Measurements from ENCODE around the gene ABCC4.

DNA sequence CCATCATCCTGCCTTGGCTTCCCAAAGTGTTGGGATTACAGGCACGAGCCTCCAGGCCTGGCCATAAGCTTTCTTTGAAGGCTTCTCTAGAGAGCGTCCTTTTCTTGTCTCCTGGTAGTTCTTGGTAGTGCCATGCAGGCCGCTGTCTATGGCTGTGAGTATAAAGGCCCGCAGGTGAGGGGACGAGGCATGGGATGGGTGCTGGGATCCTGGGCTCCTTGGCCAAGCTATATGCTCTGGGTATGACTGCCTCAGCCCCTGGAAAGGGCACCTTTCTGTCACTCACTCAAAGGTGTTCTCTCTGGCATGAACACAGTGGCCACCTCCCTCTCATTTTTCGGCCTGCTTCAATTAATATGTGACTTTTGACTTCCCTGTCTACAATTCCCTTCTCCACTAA, 6.3 kb upstream of the ABCC4 start:
- TF ChIP-seq LEF1 (IDR thresholded peaks at IDR 0.05; ENCODE audit: borderline replicate concordance) = no peak
- TF ChIP-seq, protein P1, sequence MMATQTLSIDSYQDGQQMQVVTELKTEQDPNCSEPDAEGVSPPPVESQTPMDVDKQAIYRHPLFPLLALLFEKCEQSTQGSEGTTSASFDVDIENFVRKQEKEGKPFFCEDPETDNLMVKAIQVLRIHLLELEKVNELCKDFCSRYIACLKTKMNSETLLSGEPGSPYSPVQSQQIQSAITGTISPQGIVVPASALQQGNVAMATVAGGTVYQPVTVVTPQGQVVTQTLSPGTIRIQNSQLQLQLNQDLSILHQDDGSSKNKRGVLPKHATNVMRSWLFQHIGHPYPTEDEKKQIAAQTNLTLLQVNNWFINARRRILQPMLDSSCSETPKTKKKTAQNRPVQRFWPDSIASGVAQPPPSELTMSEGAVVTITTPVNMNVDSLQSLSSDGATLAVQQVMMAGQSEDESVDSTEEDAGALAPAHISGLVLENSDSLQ (IDR thresholded peaks at IDR 0.05) = no peak
- TF ChIP-seq ARNT (IDR thresholded peaks at IDR 0.05) = no peak

Measured in HEK293T (cell line).